Ammon's horn (tissue), 1 donor: ENCODE results near the gene TMEM164.

ENCODE experiments used
- DNase-seq: peaks from one replicate; pipeline ENCODE4 v3.0.0-alpha.2; 2016; ENCODE audit warnings: low spot score

Gene TMEM164

GRCh38 chrX:110167952-110168451 lies 165.1 kb downstream of the TMEM164 start:
- peak; percentile 19 for DNase-seq

- DNase-seq = peak; percentile 18
These were observed 165.7 kb downstream of the TMEM164 start for GRCh38 chrX:110168585-110168984.

- DNase-seq = no peak
These were observed 167.1 kb downstream of the TMEM164 start for GRCh38 chrX:110170029-110170428.

DNA sequence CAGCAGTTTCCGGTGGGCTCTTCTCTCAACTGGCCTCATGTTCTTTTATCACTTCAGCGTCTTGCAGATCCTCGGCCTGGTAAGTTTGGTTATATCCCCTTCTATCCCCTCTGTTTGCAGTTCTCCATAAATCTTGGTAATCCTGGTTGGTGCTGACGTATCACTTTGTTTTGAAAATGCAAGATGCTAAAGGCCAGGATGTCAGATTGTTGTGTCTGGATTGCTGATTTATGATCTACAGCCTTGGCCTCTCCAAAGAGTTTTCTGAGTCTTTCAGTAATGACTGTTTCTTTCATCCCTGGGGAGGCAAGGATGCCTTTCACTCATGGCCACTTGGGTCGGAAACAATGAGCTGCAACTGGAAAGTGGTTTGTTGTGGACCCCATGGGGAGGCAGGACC lies 168.5 kb downstream of the TMEM164 start:
- DNase-seq = no peak

DNA sequence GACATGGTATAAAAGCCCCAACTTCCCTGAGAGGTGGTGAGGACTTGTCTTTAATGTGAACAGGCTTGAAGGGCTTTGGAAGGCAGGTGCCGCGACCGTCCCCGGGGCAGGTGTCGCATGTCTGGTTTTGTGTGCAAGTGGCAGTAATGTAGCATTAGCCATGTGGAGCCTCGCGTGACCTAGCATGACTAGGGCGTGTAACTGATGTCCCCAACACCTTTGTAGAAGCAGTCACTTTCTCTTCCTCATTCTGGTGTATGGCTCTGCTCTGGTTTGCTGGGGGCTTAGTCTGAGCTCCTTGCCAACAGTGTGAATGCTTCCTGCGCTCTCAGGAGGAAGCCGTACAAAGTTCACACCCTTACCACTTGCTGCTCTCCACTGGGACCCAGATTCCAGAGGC lies 169.3 kb downstream of the TMEM164 start:
- DNase-seq = no peak

GRCh38 chrX:110173192-110174175 lies 170.6 kb downstream of the TMEM164 start:
- no peak for DNase-seq

DNA sequence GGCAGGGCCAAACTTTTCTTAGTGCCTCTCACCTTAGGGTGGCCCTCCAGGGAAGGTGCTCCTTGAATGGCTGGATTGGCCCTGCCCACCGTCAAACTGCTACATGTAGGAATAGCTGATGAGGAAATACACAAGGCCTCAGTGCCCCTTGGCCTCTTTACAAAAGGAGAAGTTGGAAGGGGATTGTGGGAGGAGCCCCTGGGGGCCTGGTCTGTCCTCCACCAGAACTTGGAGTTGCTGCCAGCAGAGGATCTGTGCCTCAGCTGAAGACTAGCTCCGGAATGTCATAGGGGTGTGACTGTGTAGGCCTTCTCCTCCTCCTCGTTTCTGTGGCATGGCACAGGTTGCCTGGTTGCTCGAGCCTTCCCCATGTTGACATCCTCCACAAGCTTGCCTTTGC lies 172.2 kb downstream of the TMEM164 start:
- no peak for DNase-seq

DNA sequence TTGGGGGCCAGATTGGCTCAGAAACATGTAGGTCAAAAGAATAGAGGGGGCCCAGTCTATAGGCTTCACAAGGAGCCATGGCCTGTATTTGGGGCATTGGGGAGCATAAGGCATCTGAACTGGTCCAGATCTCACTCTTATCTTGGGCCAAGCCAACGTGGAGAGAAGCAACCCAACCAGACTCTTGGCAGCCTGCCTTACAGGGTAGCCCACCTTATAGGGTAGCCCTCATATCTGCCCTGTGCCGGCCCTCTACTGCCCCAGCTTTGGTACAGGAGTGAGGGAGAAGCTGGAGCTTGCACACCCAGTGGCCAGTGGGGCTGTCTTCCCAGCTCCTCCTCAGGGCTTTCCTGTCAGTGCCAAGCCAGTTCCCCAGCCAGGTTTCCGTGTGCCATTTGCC lies 172.8 kb downstream of the TMEM164 start:
- DNase-seq = no peak

DNA sequence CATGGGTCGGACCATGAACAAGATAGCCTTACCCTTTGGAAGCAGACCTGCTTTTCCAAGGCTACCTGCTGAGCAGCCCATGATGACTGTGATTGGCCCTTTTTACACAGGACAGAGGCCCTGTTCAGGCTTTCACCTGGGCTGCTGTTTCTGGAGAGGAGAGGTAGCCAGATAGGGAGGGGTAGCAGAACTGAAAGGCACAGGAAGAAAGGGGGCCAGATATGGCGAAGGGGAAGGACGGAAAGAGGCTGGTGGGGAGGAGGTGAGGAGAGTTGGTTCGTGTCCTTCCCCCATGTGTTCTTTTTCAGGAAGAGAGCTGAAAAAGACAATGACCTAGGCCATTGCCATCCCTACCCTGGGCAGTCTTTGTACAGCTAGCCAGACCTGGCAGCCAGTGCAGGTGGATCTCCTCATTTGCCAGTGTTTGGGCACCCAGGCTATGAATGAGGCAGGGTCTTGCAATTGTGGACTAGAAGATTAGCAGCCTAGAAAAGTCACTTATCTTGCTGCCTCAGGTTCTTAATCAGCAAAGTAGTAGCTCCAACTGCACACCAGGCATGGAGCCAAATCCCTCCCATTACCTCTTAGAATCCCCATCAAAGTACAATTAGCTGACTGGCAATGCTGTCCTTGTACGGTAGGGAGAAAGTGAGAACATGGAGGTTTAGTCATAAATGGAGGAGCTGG lies 175.4 kb downstream of the TMEM164 start:
- no peak for DNase-seq

GRCh38 chrX:110180176-110180927 lies 177.4 kb downstream of the TMEM164 start:
- DNase-seq = no peak

GRCh38 chrX:110180928-110181310 lies 178.0 kb downstream of the TMEM164 start:
- DNase-seq = no peak

DNA sequence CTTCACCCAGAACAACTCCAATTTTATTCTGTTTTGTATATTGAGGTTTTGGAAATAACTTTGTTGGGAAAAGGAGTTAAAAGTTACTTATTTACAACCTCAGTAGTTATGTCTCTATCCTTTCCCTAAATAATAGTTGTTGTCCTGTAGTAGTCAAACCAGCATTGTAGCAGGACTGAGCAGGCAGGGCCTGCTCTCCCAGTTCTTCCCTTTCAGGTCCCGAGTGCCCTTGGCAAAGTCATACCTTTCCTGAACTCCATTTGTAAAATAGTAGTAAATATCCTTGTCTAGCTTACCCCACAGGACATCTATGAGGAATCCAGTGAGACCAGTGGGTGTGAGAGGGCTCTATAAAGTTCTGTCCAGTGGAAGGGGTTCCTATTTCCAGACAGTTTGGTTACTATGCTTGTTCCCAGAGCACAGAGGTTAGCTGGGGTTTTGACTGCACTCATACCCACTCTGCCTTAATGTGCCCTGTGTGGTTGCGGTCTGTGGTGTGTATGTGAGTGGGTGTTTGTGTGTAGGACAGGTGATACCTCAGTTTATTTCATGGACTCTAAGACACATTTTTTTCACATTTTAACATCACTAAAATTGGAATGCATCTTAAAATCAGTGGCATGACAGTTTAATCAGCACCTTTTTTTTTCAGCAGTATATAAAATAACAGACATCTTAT lies 178.7 kb downstream of the TMEM164 start:
- DNase-seq = no peak

- DNase-seq = no peak
These were observed 179.4 kb downstream of the TMEM164 start for GRCh38 chrX:110182362-110182761.

GRCh38 chrX:110182865-110183264 lies 180.0 kb downstream of the TMEM164 start:
- DNase-seq = no peak

GRCh38 chrX:110183314-110183713 lies 180.4 kb downstream of the TMEM164 start:
- no peak for DNase-seq

DNA sequence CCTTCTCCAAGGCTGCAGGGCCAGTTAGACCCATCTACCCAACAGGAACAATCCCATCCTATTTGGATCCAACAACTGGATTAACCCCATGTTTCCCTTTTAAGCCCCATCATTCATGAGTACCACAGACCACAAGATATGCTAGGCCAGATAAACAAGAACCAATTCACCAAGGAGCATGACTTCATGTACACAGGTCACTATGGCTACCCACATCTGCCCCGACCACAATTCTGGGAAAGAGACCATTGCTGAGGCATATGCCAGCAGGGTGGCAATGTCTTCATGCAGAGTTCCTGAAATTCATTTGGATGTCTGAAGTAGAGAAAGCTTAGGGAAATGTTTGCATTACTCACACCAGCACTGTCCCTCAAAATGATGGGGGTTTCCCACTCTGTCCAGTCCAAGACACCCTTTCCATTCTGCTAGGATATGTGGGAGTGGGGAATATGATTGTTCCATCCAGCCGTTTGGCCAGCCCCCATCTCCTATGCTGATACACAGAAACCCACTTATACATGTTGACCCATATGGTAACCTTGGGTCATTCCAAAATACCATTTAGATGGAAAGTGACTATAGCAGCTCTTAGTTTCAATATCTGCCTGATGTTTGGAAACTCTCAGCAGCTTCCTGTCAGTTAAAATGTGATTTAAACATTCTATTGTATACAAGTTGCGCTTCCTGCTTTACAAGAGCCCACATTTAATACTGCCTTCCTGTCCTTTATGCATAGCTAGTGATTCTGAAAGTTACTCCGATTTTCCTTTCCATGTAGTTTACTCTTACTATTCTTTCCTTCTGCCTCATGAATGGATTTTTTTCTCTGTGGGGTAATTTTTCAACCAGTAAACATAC lies 186.0 kb downstream of the TMEM164 start:
- DNase-seq = no peak

DNA sequence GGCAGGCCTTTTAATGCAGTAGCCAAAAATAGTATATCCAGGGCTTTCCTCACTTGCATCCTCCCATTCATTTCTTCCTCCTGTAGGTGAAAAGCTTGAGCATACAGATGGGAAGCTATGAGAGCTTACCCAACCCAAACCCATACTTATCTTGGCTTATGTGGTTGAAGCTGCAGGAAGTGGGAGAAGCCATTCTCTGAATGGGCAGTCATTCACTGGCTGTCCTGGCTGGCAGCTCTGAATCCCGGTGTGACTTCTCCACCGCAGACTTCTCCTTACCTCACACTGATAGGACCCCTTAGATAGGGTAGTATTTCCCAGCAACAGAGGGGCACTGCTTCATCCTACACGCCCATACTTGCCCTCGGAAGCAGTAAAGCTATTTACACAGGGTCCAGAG lies 189.6 kb downstream of the TMEM164 start:
- no peak for DNase-seq

GRCh38 chrX:110194977-110195376 lies 192.1 kb downstream of the TMEM164 start:
- DNase-seq = no peak

- DNase-seq = no peak
These were observed 198.9 kb downstream of the TMEM164 start for GRCh38 chrX:110201799-110202198.

DNA sequence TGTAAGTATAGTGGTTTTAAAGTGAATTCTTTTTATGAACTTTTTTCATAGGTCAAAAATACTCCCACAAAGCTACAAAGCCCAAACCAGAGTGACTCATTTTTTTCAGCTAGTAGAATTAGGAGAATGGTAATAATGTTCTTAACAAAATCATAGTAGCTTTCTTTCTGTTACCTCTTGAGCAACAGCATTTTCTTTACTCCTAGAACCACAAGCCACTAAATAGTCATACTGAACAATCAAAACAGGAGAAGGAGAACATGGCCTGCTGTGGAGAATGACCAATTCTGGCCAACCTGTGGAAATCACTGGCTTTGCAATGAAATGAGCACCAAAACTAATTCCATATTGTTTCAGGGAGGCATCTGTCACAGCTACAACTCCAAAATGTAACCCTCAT lies 202.1 kb downstream of the TMEM164 start:
- DNase-seq = no peak

GRCh38 chrX:110208092-110208491 lies 205.2 kb downstream of the TMEM164 start:
- DNase-seq = no peak
